Stomach (tissue), 9 donors: ENCODE measurements around the gene TNS3. TPM values are rescaled to one million over a fixed set of nuclear protein-coding genes. Genes with fewer than 3 reads are reported as not detected.

Experiments
- DNase-seq, 2 donors: peaks; one replicate each; pipeline versions ENCODE4 v3.0.0 to v3.0.0-alpha.2; 2013 to 2019
- H3K27ac ChIP-seq, 5 donors: fragments of 200-600 bp in 4 of 5; sonication (generic) in 4 of 5; one replicate each; pipeline ENCODE4 v1.5.1; 2013 to 2019; ENCODE audit warnings: mild to moderate bottlenecking in 1 of 5, moderate library complexity in 1 of 5
- H3K27me3 ChIP-seq, 3 donors: fragments of 200-600 bp; sonication (generic); one replicate each; pipeline ENCODE4 v1.5.1; 2017 to 2019; ENCODE audit warnings: mixed run types in 1 of 3
- H3K36me3 ChIP-seq, 4 donors: fragments of 200-600 bp; sonication (generic); 1 replicate in 3 of 4; 2 replicates in 1 of 4; pipeline ENCODE4 v1.5.1; 2016 to 2019
- H3K4me1 ChIP-seq, 4 donors: fragments of 200-600 bp; sonication (generic); one replicate each; pipeline ENCODE4 v1.5.1; 2016 to 2019
- H3K4me3 ChIP-seq, 4 donors: fragments of 200-600 bp; sonication (generic) in 3 of 4; one replicate each; pipeline ENCODE4 v1.5.1; 2016 to 2019; ENCODE audit warnings: mild to moderate bottlenecking in 1 of 4
- H3K9me3 ChIP-seq, 4 donors: fragments of 200-600 bp; sonication (generic); one replicate each; pipeline ENCODE4 v1.5.1; 2016 to 2019
- CTCF ChIP-seq, 7 experiments: fragments of 450-650 bp in 4 of 7; fragments of 200-600 bp in 3 of 7; sonication (generic) in 3 of 7; IDR thresholded peaks; one replicate each; pipeline ENCODE4 v1.5.1; 2016 to 2019; ENCODE audit warnings: antibody characterized with exemption in 7 of 7, control low read depth in 2 of 7, mild to moderate bottlenecking in 1 of 7
- EP300 ChIP-seq: sonication (generic); formaldehyde crosslinking; IDR thresholded peaks from one replicate; pipeline ENCODE4 v1.6.1; 2017; ENCODE audit warnings: antibody characterized with exemption
- POLR2A ChIP-seq, 4 donors: fragments of 450-650 bp; IDR thresholded peaks; one replicate each; pipeline ENCODE4 v1.6.1; 2016; ENCODE audit warnings: antibody characterized with exemption in 4 of 4, control low read depth in 2 of 4, mild to moderate bottlenecking in 1 of 4, moderate library complexity in 1 of 4
- POLR2AphosphoS5 ChIP-seq, 3 donors: sonication (generic); formaldehyde crosslinking; IDR thresholded peaks; one replicate each; pipeline ENCODE4 v1.6.1; 2016; ENCODE audit warnings: antibody characterized with exemption in 3 of 3
- WGBS, 5 donors: extraction: QIAGEN DNeasy Blood & Tissue Kit in 3 of 5; methylation state at CpG; one replicate each; pipeline versions ENCODE4 v1.1.5 to v1.1.7; 2013 to 2018; 5-methylcytosine and 5-hydroxymethylcytosine counted together
- intact Hi-C: fragments of 100-400 bp; cut with DNase I; formaldehyde crosslinking; loops from one replicate; pipeline ENCODE4 v1.15.1; 2023; ENCODE audit warnings: low total_unique reads
- polyA plus RNA-seq, 3 donors: library from polyadenylated mRNA; stranded (reverse); fragments of 200-250 nt; gene quantifications; one replicate each; pipeline ENCODE4 v1.2.3, GENCODE V29; 2013
- total RNA-seq, 5 donors: library from RNA; depleted of rRNA; stranded (reverse); fragments of >200 nt; gene quantifications; one replicate each; pipeline versions ENCODE4 v1.1.0 to v1.2.3, GENCODE V29; 2014 to 2016
- donor health status: healthy with polysubstance abuse.
- donor health status: Bipolar disorder and iron deficiency.
- donor health status: healthy.

The TNS3 gene
- total and polyA plus RNA-seq, 8 donors, result 10.0 to 105 (median 41.0) TPM

GRCh38 chr7:47548546-47548945, 33.4 kb downstream of the TNS3 start:
- Histone ChIP-seq H3K36me3 (no peaks in the 10 kb centered on the region), H3K27ac (no peak overlapping the region), H3K9me3 (no peaks in the 10 kb centered on the region), H3K4me3 (no peak overlapping the region), H3K27me3 (no peaks in the 10 kb centered on the region), H3K4me1 (peaks cover 36 to 57% (median 39%) of the 10 kb centered on the region in 4 donors)
- TF ChIP-seq POLR2A (IDR thresholded peaks at IDR 0.05) (no peak), EP300 (no peak), POLR2AphosphoS5 (IDR thresholded peaks at IDR 0.05) (no peak), CTCF (IDR thresholded peaks at IDR 0.05) (no peak)
- 93 to 98% (median 94%) methylated on average over 8 of the region's 8 CpGs for WGBS, 5 donors
- DNase-seq, result no peak
- intact Hi-C loops, result no loop called here

- Histone ChIP-seq H3K4me3 (no peak overlapping the region), H3K27me3 (no peaks in the 10 kb centered on the region), H3K27ac (no peak overlapping the region), H3K9me3 (no peaks in the 10 kb centered on the region), H3K36me3 (no peaks in the 10 kb centered on the region), H3K4me1 (peaks cover 21 to 42% (median 27%) of the 10 kb centered on the region in 4 donors)
- 54 to 69% (median 61%) methylated on average over 19 of the region's 19 CpGs for WGBS, 5 donors
- intact Hi-C loops, result no loop called here
- peak in 2 of 3 donors; percentile 17 to 24 for TF ChIP-seq POLR2AphosphoS5 (IDR thresholded peaks at IDR 0.05)
- TF ChIP-seq EP300, result no peak
- TF ChIP-seq POLR2A (IDR thresholded peaks at IDR 0.05), result no peak
- peak; percentile 62 to 70 for DNase-seq
These were observed 35.0 kb downstream of the TNS3 start for GRCh38 chr7:47546733-47547494.

GRCh38 chr7:47546171-47546570, 35.7 kb downstream of the TNS3 start:
- Histone ChIP-seq H3K4me3 (no peak overlapping the region), H3K27me3 (no peaks in the 10 kb centered on the region), H3K36me3 (no peaks in the 10 kb centered on the region), H3K9me3 (no peaks in the 10 kb centered on the region), H3K4me1 (peaks cover 13 to 35% (median 20%) of the 10 kb centered on the region in 4 donors), H3K27ac (no peak overlapping the region)
- no peak for TF ChIP-seq CTCF (IDR thresholded peaks at IDR 0.05)
- TF ChIP-seq POLR2A (IDR thresholded peaks at IDR 0.05), result no peak
- TF ChIP-seq EP300, result no peak
- no peak for TF ChIP-seq POLR2AphosphoS5 (IDR thresholded peaks at IDR 0.05)
- 91 to 93% (median 92%) methylated on average over 14 of the region's 14 CpGs for WGBS, 5 donors
- DNase-seq, result no peak
- intact Hi-C loops, result no loop called here

GRCh38 chr7:47544416-47544815, 37.5 kb downstream of the TNS3 start:
- 80 to 100% (median 88%) methylated on average over 2 to 3 of the region's 3 CpGs for WGBS, 5 donors
- no peak for DNase-seq
- Histone ChIP-seq H3K4me1 (peaks cover 7 to 36% (median 18%) of the 10 kb centered on the region in 4 donors), H3K27ac (peak overlapping the region in 1 of 5 donors; percentile 26), H3K9me3 (no peaks in the 10 kb centered on the region), H3K4me3 (no peak overlapping the region), H3K36me3 (no peaks in the 10 kb centered on the region), H3K27me3 (no peaks in the 10 kb centered on the region)
- TF ChIP-seq EP300 (no peak), CTCF (IDR thresholded peaks at IDR 0.05) (no peak), POLR2AphosphoS5 (IDR thresholded peaks at IDR 0.05) (no peak), POLR2A (IDR thresholded peaks at IDR 0.05) (no peak)
- intact Hi-C loops, result no loop called here

- Histone ChIP-seq H3K27ac (no peak overlapping the region), H3K27me3 (no peaks in the 10 kb centered on the region), H3K36me3 (no peaks in the 10 kb centered on the region), H3K4me1 (peaks cover 14 to 43% (median 22%) of the 10 kb centered on the region in 4 donors), H3K4me3 (no peak overlapping the region), H3K9me3 (no peaks in the 10 kb centered on the region)
- 55 to 72% (median 68%) methylated on average over 6 of the region's 6 CpGs for WGBS, 5 donors
- TF ChIP-seq EP300 (no peak), POLR2AphosphoS5 (IDR thresholded peaks at IDR 0.05) (no peak), CTCF (IDR thresholded peaks at IDR 0.05) (no peak), POLR2A (IDR thresholded peaks at IDR 0.05) (no peak)
- intact Hi-C loops, result no loop called here
- no peak for DNase-seq
These were observed 38.2 kb downstream of the TNS3 start for GRCh38 chr7:47543714-47544113.
